H9 (cell line): ENCODE results near the gene SLC16A11. TPM values are rescaled to one million over a fixed set of nuclear protein-coding genes. Genes with fewer than 3 reads are reported as not detected.

Experiments
- DNase-seq: peaks from one replicate; pipeline ENCODE4 v3.0.0-alpha.2; 2017
- H2AFZ ChIP-seq: one replicate; pipeline ENCODE4 v1.6.1; 2013; ENCODE audit warnings: mild to moderate bottlenecking, low read length, control low read depth, moderate library complexity
- H2AK5ac ChIP-seq: 2 replicates; pipeline ENCODE4 v1.6.1; 2013; ENCODE audit warnings: low read length, control low read depth, mixed read lengths; ENCODE audit not compliant: insufficient read length
- H2BK120ac ChIP-seq: one replicate; pipeline ENCODE4 v1.6.1; 2013; ENCODE audit warnings: low read depth, mild to moderate bottlenecking, low read length, control low read depth, inconsistent platforms; ENCODE audit not compliant: poor library complexity, severe bottlenecking
- H2BK12ac ChIP-seq: 2 replicates; pipeline ENCODE4 v1.6.1; 2013; ENCODE audit warnings: low read length, control low read depth, mixed read lengths, low read depth; ENCODE audit not compliant: insufficient read length
- H2BK15ac ChIP-seq: 2 replicates; pipeline ENCODE4 v1.6.1; 2013; ENCODE audit warnings: low read depth, low read length, control low read depth
- H2BK20ac ChIP-seq: one replicate; pipeline ENCODE4 v1.6.1; 2013; ENCODE audit warnings: low read depth, mild to moderate bottlenecking, low read length, control low read depth, inconsistent platforms; ENCODE audit not compliant: poor library complexity, severe bottlenecking
- H2BK5ac ChIP-seq: 2 replicates; pipeline ENCODE4 v1.6.1; 2013; ENCODE audit warnings: low read length, control low read depth, mixed read lengths; ENCODE audit not compliant: insufficient read length
- H3K14ac ChIP-seq: 2 replicates; pipeline ENCODE4 v1.6.1; 2013; ENCODE audit warnings: low read length, control low read depth; ENCODE audit not compliant: insufficient read depth
- H3K18ac ChIP-seq: 2 replicates; pipeline ENCODE4 v1.6.1; 2013; ENCODE audit warnings: low read depth, mild to moderate bottlenecking, mixed read lengths, low read length, control low read depth; ENCODE audit not compliant: insufficient read length
- H3K23ac ChIP-seq: 2 replicates; pipeline ENCODE4 v1.6.1; 2013; ENCODE audit warnings: low read length, control low read depth, mixed read lengths, low read depth; ENCODE audit not compliant: insufficient read length
- H3K23me2 ChIP-seq: 2 replicates; pipeline ENCODE4 v1.6.1; 2013; ENCODE audit warnings: low read depth, mild to moderate bottlenecking, mixed read lengths, low read length, control low read depth; ENCODE audit not compliant: insufficient read length, poor library complexity, severe bottlenecking
- H3K27ac ChIP-seq: 2 replicates; pipeline ENCODE4 v1.5.1; 2013; ENCODE audit warnings: low read length, control low read depth, mixed read lengths, low read depth; ENCODE audit not compliant: insufficient read length
- H3K27me3 ChIP-seq: 2 replicates; pipeline ENCODE4 v1.6.1; 2013; ENCODE audit warnings: low read length, control low read depth, inconsistent platforms; ENCODE audit not compliant: insufficient read depth
- H3K4ac ChIP-seq: 2 replicates; pipeline ENCODE4 v1.6.1; 2013; ENCODE audit warnings: low read depth, mild to moderate bottlenecking, control low read depth, inconsistent platforms, low read length, moderate library complexity
- H3K4me1 ChIP-seq: 2 replicates; pipeline ENCODE4 v1.6.1; 2013; ENCODE audit warnings: low read length, control low read depth, inconsistent platforms; ENCODE audit not compliant: insufficient read depth
- H3K4me2 ChIP-seq: 2 replicates; pipeline ENCODE4 v1.6.1; 2013; ENCODE audit warnings: low read length, control low read depth, mixed read lengths; ENCODE audit not compliant: insufficient read length, insufficient read depth
- H3K56ac ChIP-seq: 2 replicates; pipeline ENCODE4 v1.6.1; 2013; ENCODE audit warnings: low read depth, mild to moderate bottlenecking, mixed read lengths, low read length, control low read depth; ENCODE audit not compliant: insufficient read length
- H3K79me1 ChIP-seq: 2 replicates; pipeline ENCODE4 v1.6.1; 2013; ENCODE audit warnings: low read depth, mild to moderate bottlenecking, moderate library complexity, low read length, control low read depth, inconsistent platforms; ENCODE audit not compliant: insufficient read depth, poor library complexity, severe bottlenecking
- H3K79me2 ChIP-seq: 2 replicates; pipeline ENCODE4 v1.6.1; 2013; ENCODE audit warnings: low read length, control low read depth, inconsistent platforms; ENCODE audit not compliant: insufficient read depth
- H3K9ac ChIP-seq: 2 replicates; pipeline ENCODE4 v1.6.1; 2013; ENCODE audit warnings: low read length, control low read depth, mixed read lengths; ENCODE audit not compliant: insufficient read length; ENCODE audit errors: extremely low read depth
- H3K9me3 ChIP-seq: one replicate; pipeline ENCODE4 v1.6.1; 2013; ENCODE audit warnings: low read depth, low read length, inconsistent platforms; ENCODE audit not compliant: control insufficient read depth
- H3T11ph ChIP-seq: one replicate; pipeline ENCODE4 v1.6.1; 2013; ENCODE audit warnings: mild to moderate bottlenecking, low read length, control low read depth, inconsistent platforms
- H4K20me1 ChIP-seq: one replicate; pipeline ENCODE4 v1.6.1; 2013; ENCODE audit not compliant: control insufficient read depth, insufficient read length, insufficient read depth
- H4K5ac ChIP-seq: 2 replicates; pipeline ENCODE4 v1.6.1; 2013; ENCODE audit warnings: low read depth, mild to moderate bottlenecking, mixed read lengths, low read length, control low read depth; ENCODE audit not compliant: insufficient read length
- H4K8ac ChIP-seq: replicated peaks from 2 replicates; pipeline ENCODE4 v1.6.1; 2013; ENCODE audit warnings: low read length, control low read depth, mixed read lengths, low read depth; ENCODE audit not compliant: insufficient read length
- H4K91ac ChIP-seq: 2 replicates; pipeline ENCODE4 v1.6.1; 2013; ENCODE audit warnings: low read depth, mild to moderate bottlenecking, moderate library complexity, mixed read lengths, low read length, control low read depth; ENCODE audit not compliant: insufficient read length
- H3K27ac Mint-ChIP-seq, 3 experiments: 2 replicates in 2 of 3; 3 replicates in 1 of 3; pipeline ENCODE4 v1.8.0; 2020 to 2021; ENCODE audit warnings: mixed read lengths in 3 of 3, mild to moderate bottlenecking in 1 of 3, moderate library complexity in 1 of 3
- H3K27me3 Mint-ChIP-seq: 2 replicates; pipeline ENCODE4 v1.8.0; 2021; ENCODE audit warnings: low read depth, mild to moderate bottlenecking, moderate library complexity, mixed read lengths
- H3K36me3 Mint-ChIP-seq, 3 experiments: 2 replicates in 2 of 3; 3 replicates in 1 of 3; pipeline ENCODE4 v1.8.0; 2020 to 2021; ENCODE audit warnings: low read depth in 3 of 3, mixed read lengths in 3 of 3; ENCODE audit not compliant: insufficient read depth in 1 of 3
- H3K4me1 Mint-ChIP-seq, 2 experiments: 2 replicates each; pipeline ENCODE4 v1.8.0; 2020; ENCODE audit warnings: mixed read lengths in 2 of 2
- H3K4me3 Mint-ChIP-seq, 2 experiments: 2 replicates in 1 of 2; 3 replicates in 1 of 2; pipeline ENCODE4 v1.8.0; 2020 to 2021; ENCODE audit warnings: mild to moderate bottlenecking in 2 of 2, mixed read lengths in 2 of 2, moderate library complexity in 1 of 2
- H3K9me3 Mint-ChIP-seq, 2 experiments: 2 replicates in 1 of 2; 3 replicates in 1 of 2; pipeline ENCODE4 v1.8.0; 2020; ENCODE audit warnings: mild to moderate bottlenecking in 2 of 2, mixed read lengths in 2 of 2, moderate library complexity in 1 of 2
- CTCF ChIP-seq: fragments of 200-600 bp; sonication (generic); conservative IDR thresholded peaks from 3 replicates; pipeline ENCODE4 v1.8.0; 2021; ENCODE audit warnings: antibody characterized with exemption, mild to moderate bottlenecking
- WGBS: extraction: QIAGEN DNeasy Blood & Tissue Kit; methylation state at CpG from one replicate; pipeline ENCODE4 v1.1.7; 2013; ENCODE audit warnings: missing lambda C conversion rate, low lambda C conversion rate, mixed read lengths; ENCODE audit not compliant: insufficient read length; ENCODE audit errors: extremely low coverage; 5-methylcytosine and 5-hydroxymethylcytosine counted together
- total RNA-seq: library from RNA; stranded (reverse); gene quantifications from 2 replicates; pipeline ENCODE4 v1.2.1, GENCODE V29; 2021

Gene SLC16A11
- total RNA-seq, 1 experiment from 2014 or later: 0.13 TPM

GRCh38 chr17:7022781-7023571 is 20.9 kb downstream of the SLC16A11 start, which contains the start of gene BCL6B:
BCL6B (plus strand) TSS chr17:7023050; CDS start chr17:7023672, 622 bp downstream.
- Histone ChIP-seq H2BK5ac (no peak within 1 kb of the TSS), H2BK20ac (no peak within 1 kb of the TSS), H2BK15ac (no peak within 1 kb of the TSS), H3K9me3 (no peaks in the 10 kb centered on the region), H3K9ac (peak within 1 kb of the TSS; percentile 23), H3K23ac (no peak within 1 kb of the TSS), H2BK12ac (no peak within 1 kb of the TSS), H3K4ac (no peak within 1 kb of the TSS), H3K18ac (peak within 1 kb of the TSS; percentile 64), H3K4me1 (0 out of 2 replicates have a peak, but pooled peaks cover 3% of the 10 kb centered on the region), H4K8ac (no peak within 1 kb of the TSS), H3K79me2 (no peaks in the 10 kb centered on the region), H4K5ac (no peak within 1 kb of the TSS), H3K23me2 (peaks cover 14% of the 10 kb centered on the region), H2BK120ac (peak within 1 kb of the TSS; percentile 25), H2AFZ (peak within 1 kb of the TSS; percentile 35), H3K14ac (peak within 1 kb of the TSS; percentile 60; the same call in 1 of the 2 replicates), H3K79me1 (no peaks in the 10 kb centered on the region), H3K27me3 (peaks cover 6% of the 10 kb centered on the region; the same call in 1 of the 2 replicates), H3K27ac (no peak within 1 kb of the TSS), H4K20me1 (no peaks in the 10 kb centered on the region), H3K56ac (no peak within 1 kb of the TSS), H3K4me2 (peak within 1 kb of the TSS; percentile 86), H3T11ph (no peak within 1 kb of the TSS), H2AK5ac (no peak within 1 kb of the TSS), H4K91ac (no peak within 1 kb of the TSS)
- peaks cover 6 to 31% (median 18%) of the 10 kb centered on the region in 3 experiments; a peak in 6 of 7 replicates for H3K36me3 Mint-ChIP-seq
- WGBS: no CpG with 5 or more reads among the region's 47 CpGs
- H3K4me3 Mint-ChIP-seq: peak within 1 kb of the TSS; percentile 67 to 89
- H3K9me3 Mint-ChIP-seq: peaks cover 0 to 2% of the 10 kb centered on the region in 2 experiments; a peak in 1 of 5 replicates
- TF ChIP-seq CTCF: no peak
- DNase-seq: peak; percentile 83
- peaks cover 23 to 45% of the 10 kb centered on the region in 2 experiments for H3K4me1 Mint-ChIP-seq
- H3K27ac Mint-ChIP-seq: peak within 1 kb of the TSS; percentile 39 to 88 (median 88); a peak in 4 of 7 replicates
- H3K27me3 Mint-ChIP-seq: peaks cover 39% of the 10 kb centered on the region
